Measurements from ENCODE around the gene C10orf62. TPM values are rescaled to one million over a fixed set of nuclear protein-coding genes. Genes with fewer than 3 reads are reported as not detected.

C10orf62 gene
- total and polyA plus RNA-seq, 10 of the 15 experiments (the other 5 are each of a cell fraction or from before 2014, with no cell fraction given) = not detected

GRCh38 chr10:97633921-97634320 lies 44.4 kb downstream of the C10orf62 start:
- Histone ChIP-seq H3K4me1 (ENCODE audit: control insufficient read depth, insufficient read depth, low read length) (no peaks in the 10 kb centered on the region), H4K20me1 (ENCODE audit: control insufficient read depth, insufficient read depth) (no peaks in the 10 kb centered on the region), H2AFZ (ENCODE audit: control insufficient read depth, low read depth, low read length) (peak overlapping the region; percentile 99), H3K79me2 (ENCODE audit: control insufficient read depth, insufficient read depth, low read length) (no peaks in the 10 kb centered on the region), H3K36me3 (ENCODE audit: control insufficient read depth in 2 of 2, insufficient read depth in 2 of 2, low read length in 1 of 2) (no peaks in the 10 kb centered on the region), H3K4me3 (peak overlapping the region; percentile 89; the same call in 1 of the 2 replicates), H3K27me3 (replicated peaks in 1 of 2; ENCODE audit: control insufficient read depth in 2 of 2, insufficient read depth in 2 of 2, low read length in 1 of 2) (no peaks in the 10 kb centered on the region), H3K4me2 (ENCODE audit: control insufficient read depth, insufficient read depth) (peak overlapping the region; percentile 75), H3K9me3 (replicated peaks; ENCODE audit: control insufficient read depth, insufficient read depth, low read length) (no peaks in the 10 kb centered on the region), H3K9ac (ENCODE audit: control insufficient read depth, insufficient read depth, low read length) (peak overlapping the region; percentile 47; the same call in 1 of the 2 replicates), H3K27ac (ENCODE audit: control insufficient read depth, insufficient read depth) (no peak overlapping the region)
- RAD21 ChIA-PET (ENCODE audit: unreplicated experiment) = no interaction called here
- intact Hi-C loops (cut with micrococcal nuclease; ENCODE audit: unreplicated experiment) = no loop called here
- SMC1A ChIA-PET (ENCODE audit: uncharacterized antibody, unreplicated experiment) = no interaction called here
- TF ChIP-seq EED (IDR thresholded peaks at IDR 0.05; ENCODE audit: low read depth) (no peak), RFX5 (IDR thresholded peaks at IDR 0.05; ENCODE audit: low read depth, low read length) (no peak)
- TF ChIP-seq, protein P1, sequence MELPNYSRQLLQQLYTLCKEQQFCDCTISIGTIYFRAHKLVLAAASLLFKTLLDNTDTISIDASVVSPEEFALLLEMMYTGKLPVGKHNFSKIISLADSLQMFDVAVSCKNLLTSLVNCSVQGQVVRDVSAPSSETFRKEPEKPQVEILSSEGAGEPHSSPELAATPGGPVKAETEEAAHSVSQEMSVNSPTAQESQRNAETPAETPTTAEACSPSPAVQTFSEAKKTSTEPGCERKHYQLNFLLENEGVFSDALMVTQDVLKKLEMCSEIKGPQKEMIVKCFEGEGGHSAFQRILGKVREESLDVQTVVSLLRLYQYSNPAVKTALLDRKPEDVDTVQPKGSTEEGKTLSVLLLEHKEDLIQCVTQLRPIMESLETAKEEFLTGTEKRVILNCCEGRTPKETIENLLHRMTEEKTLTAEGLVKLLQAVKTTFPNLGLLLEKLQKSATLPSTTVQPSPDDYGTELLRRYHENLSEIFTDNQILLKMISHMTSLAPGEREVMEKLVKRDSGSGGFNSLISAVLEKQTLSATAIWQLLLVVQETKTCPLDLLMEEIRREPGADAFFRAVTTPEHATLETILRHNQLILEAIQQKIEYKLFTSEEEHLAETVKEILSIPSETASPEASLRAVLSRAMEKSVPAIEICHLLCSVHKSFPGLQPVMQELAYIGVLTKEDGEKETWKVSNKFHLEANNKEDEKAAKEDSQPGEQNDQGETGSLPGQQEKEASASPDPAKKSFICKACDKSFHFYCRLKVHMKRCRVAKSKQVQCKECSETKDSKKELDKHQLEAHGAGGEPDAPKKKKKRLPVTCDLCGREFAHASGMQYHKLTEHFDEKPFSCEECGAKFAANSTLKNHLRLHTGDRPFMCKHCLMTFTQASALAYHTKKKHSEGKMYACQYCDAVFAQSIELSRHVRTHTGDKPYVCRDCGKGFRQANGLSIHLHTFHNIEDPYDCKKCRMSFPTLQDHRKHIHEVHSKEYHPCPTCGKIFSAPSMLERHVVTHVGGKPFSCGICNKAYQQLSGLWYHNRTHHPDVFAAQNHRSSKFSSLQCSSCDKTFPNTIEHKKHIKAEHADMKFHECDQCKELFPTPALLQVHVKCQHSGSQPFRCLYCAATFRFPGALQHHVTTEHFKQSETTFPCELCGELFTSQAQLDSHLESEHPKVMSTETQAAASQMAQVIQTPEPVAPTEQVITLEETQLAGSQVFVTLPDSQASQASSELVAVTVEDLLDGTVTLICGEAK (IDR thresholded peaks at IDR 0.05; ENCODE audit: borderline replicate concordance) = no peak
- TF ChIP-seq, protein P2, sequence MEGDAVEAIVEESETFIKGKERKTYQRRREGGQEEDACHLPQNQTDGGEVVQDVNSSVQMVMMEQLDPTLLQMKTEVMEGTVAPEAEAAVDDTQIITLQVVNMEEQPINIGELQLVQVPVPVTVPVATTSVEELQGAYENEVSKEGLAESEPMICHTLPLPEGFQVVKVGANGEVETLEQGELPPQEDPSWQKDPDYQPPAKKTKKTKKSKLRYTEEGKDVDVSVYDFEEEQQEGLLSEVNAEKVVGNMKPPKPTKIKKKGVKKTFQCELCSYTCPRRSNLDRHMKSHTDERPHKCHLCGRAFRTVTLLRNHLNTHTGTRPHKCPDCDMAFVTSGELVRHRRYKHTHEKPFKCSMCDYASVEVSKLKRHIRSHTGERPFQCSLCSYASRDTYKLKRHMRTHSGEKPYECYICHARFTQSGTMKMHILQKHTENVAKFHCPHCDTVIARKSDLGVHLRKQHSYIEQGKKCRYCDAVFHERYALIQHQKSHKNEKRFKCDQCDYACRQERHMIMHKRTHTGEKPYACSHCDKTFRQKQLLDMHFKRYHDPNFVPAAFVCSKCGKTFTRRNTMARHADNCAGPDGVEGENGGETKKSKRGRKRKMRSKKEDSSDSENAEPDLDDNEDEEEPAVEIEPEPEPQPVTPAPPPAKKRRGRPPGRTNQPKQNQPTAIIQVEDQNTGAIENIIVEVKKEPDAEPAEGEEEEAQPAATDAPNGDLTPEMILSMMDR (IDR thresholded peaks at IDR 0.05 in 2 of 3, conservative IDR thresholded peaks at IDR 0.05 in 1 of 3; ENCODE audit: control insufficient read depth in 2 of 3, extremely low read depth in 1 of 3, insufficient read depth in 1 of 3, low read depth in 3 of 3, low read length in 3 of 3) = 0 out of 6 replicates have a peak, but pooled peaks of 1 of the 3 experiments have one; percentile 12
- no peak for FAIRE-seq
- BruUV-seq (replicated peaks) = no TSS peak
- POLR2A ChIA-PET = no interaction called here
- peak; percentile 46 for ATAC-seq
- 80% methylated on average over 8 of the region's 8 CpGs for WGBS (ENCODE audit: insufficient coverage, insufficient replicate concordance, low lambda C conversion rate, missing lambda C conversion rate)
- no peak for DNase-seq (ENCODE audit: low read depth, low spot score)
- CTCF ChIA-PET = no interaction called here
- in situ Hi-C loops (cut with MboI) = no loop called here
